SK-N-SH treated with all-trans-retinoic acid at 6 μM for 48 hours (cell line): ENCODE measurements around the gene MVB12B.
"Not testable (repeated sequence)": the region's sequence is repeated elsewhere in the genome, so short reads cannot be mapped to it uniquely, and the experiment has no call there.

Experiments used
- ATAC-seq: fragments of 200-7000 bp; cut with Tn5 transposase; 3 replicates; pipeline ENCODE4 v1.9.1; 2020; ENCODE audit warnings: mild to moderate bottlenecking, moderate library complexity
- ARNTL ChIP-seq: fragments of 450-650 bp; formaldehyde crosslinking; IDR thresholded peaks from 2 replicates; pipeline ENCODE4 v1.5.0; 2020; ENCODE audit warnings: low read depth, mild to moderate bottlenecking, moderate library complexity, borderline replicate concordance
- BACH2 ChIP-seq: fragments of 250-450 bp; sonication (Bioruptor Pico); IDR thresholded peaks from 2 replicates; pipeline ENCODE4 v1.9.0; 2021; ENCODE audit warnings: mild to moderate bottlenecking, borderline replicate concordance
- CSDC2 ChIP-seq: fragments of 250-450 bp; sonication (Bioruptor Pico); IDR thresholded peaks from 2 replicates; pipeline ENCODE4 v1.5.0; 2020; ENCODE audit warnings: mild to moderate bottlenecking, moderate library complexity
- ESRRG ChIP-seq: fragments of 250-450 bp; sonication (Bioruptor Pico); IDR thresholded peaks from 2 replicates; pipeline ENCODE4 v1.6.1; 2021; ENCODE audit warnings: mild to moderate bottlenecking
- GLIS3 ChIP-seq: fragments of 250-450 bp; sonication (Bioruptor Pico); IDR thresholded peaks from 2 replicates; pipeline ENCODE4 v1.5.0; 2020; ENCODE audit warnings: mild to moderate bottlenecking, moderate library complexity
- OSR1 ChIP-seq: fragments of 250-450 bp; sonication (Bioruptor Pico); IDR thresholded peaks from 2 replicates; pipeline ENCODE4 v1.8.0; 2022; ENCODE audit warnings: moderate library complexity, mild to moderate bottlenecking, inconsistent platforms
- POU6F1 ChIP-seq: fragments of 250-450 bp; sonication (Bioruptor Pico); IDR thresholded peaks from 2 replicates; pipeline ENCODE4 v1.8.0; 2021; ENCODE audit warnings: low read depth, mild to moderate bottlenecking, moderate library complexity, borderline replicate concordance
- PPARA ChIP-seq: fragments of 250-450 bp; sonication (Bioruptor Pico); IDR thresholded peaks from 2 replicates; pipeline ENCODE4 v1.5.0; 2020; ENCODE audit warnings: mild to moderate bottlenecking, borderline replicate concordance
- SNAI2 ChIP-seq: fragments of 250-450 bp; sonication (Bioruptor Pico); IDR thresholded peaks from 2 replicates; pipeline ENCODE4 v1.5.0; 2020; ENCODE audit warnings: mild to moderate bottlenecking, moderate library complexity
- TCF4 ChIP-seq: fragments of 250-450 bp; sonication (Bioruptor Pico); IDR thresholded peaks from 2 replicates; pipeline ENCODE4 v1.8.0; 2021; ENCODE audit warnings: mild to moderate bottlenecking, moderate library complexity, borderline replicate concordance
- TOX ChIP-seq: fragments of 250-450 bp; sonication (Bioruptor Pico); IDR thresholded peaks from 2 replicates; pipeline ENCODE4 v1.8.0; 2021; ENCODE audit warnings: mild to moderate bottlenecking, moderate library complexity, borderline replicate concordance
- ZC3H10 ChIP-seq: fragments of 250-450 bp; sonication (Bioruptor Pico); IDR thresholded peaks from 2 replicates; pipeline ENCODE4 v1.5.1; 2021; ENCODE audit warnings: mild to moderate bottlenecking, moderate library complexity
- ZFP3 ChIP-seq: fragments of 250-450 bp; sonication (Bioruptor Pico); IDR thresholded peaks from 2 replicates; pipeline ENCODE4 v1.5.0; 2020; ENCODE audit warnings: mild to moderate bottlenecking, moderate library complexity
- ZFP30 ChIP-seq: fragments of 450-650 bp; formaldehyde crosslinking; IDR thresholded peaks from 2 replicates; pipeline ENCODE4 v1.5.0; 2022; ENCODE audit warnings: mild to moderate bottlenecking, moderate library complexity
- ZNF565 ChIP-seq: fragments of 450-650 bp; formaldehyde crosslinking; conservative IDR thresholded peaks from 2 replicates; pipeline ENCODE4 v1.5.0; 2020; ENCODE audit warnings: low read depth, mild to moderate bottlenecking, moderate library complexity
- ZNF70 ChIP-seq: fragments of 450-650 bp; formaldehyde crosslinking; IDR thresholded peaks from 2 replicates; pipeline ENCODE4 v1.5.0; 2020; ENCODE audit warnings: mild to moderate bottlenecking, moderate library complexity
- ZNF8 ChIP-seq: fragments of 450-650 bp; formaldehyde crosslinking; IDR thresholded peaks from 2 replicates; pipeline ENCODE4 v1.5.0; 2020; ENCODE audit warnings: mild to moderate bottlenecking, moderate library complexity
- TF ChIP-seq, protein P1 (sequence below): fragments of 250-450 bp; sonication (Bioruptor Pico); IDR thresholded peaks from 2 replicates; pipeline ENCODE4 v1.5.0; 2020; ENCODE audit warnings: mild to moderate bottlenecking, moderate library complexity
- TF ChIP-seq, protein P2 (sequence below): fragments of 250-450 bp; sonication (Bioruptor Pico); IDR thresholded peaks from 2 replicates; pipeline ENCODE4 v1.5.1; 2021; ENCODE audit warnings: mild to moderate bottlenecking, moderate library complexity
- TF ChIP-seq, protein P3 (sequence below): fragments of 250-450 bp; sonication (Bioruptor Pico); IDR thresholded peaks from 2 replicates; pipeline ENCODE4 v1.5.1; 2020; ENCODE audit warnings: low read depth, mild to moderate bottlenecking, moderate library complexity

MVB12B gene

DNA sequence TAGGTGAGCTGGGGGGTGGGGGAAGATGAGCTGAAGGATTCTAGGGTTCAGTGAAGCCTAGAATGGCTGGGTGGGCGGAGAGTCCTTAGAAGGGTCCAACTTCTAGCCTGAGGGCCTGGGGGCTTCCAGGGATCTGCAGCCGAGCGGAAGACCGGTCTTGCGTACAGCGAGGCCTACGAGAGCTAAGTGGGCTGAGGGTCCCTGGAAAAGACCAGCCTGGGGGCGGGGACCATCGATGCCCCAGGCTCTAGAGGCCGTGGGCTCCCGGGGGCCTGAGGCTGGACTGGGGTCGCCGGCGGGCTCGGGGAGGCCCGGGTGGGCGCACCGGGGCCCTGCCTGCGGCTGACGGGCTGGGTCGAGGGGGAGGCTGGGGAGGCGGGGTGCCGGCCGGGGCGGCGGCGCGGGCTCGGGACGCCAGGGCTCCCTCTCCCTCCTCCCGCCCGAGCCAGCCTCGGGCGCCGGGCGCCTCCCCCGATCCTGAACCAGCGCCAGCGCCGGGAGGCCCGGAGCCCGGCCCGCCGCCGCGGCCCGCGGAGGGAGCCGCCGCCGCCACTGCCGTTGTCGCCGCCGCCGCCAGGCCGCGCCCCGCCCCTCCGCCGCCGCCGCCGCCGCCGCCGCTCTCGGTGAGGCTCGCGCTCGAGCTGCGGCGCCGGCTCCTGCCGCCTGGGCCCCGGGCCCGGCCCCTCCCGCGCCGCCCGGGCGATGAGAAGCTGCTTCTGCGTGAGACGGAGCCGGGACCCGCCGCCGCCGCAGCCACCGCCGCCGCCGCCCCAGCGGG, at the start of gene MVB12B:
Gene MVB12B, plus strand, starts transcription at position 602 of the 778 bp plus-strand sequence. Its CDS starts 101 bp downstream, at position 703.
- ATAC-seq = peak; percentile 48
- TF ChIP-seq OSR1 (CRISPR knock-in tag) (no peak), SNAI2 (no peak), ZFP30 (no peak), BACH2 (CRISPR knock-in tag) (no peak), ARNTL (CRISPR knock-in tag) (no peak), ZC3H10 (CRISPR knock-in tag) (no peak), GLIS3 (CRISPR knock-in tag) (no peak), ZFP3 (CRISPR knock-in tag) (no peak), ZNF70 (CRISPR knock-in tag) (no peak), PPARA (no peak), ESRRG (CRISPR knock-in tag) (no peak)

DNA sequence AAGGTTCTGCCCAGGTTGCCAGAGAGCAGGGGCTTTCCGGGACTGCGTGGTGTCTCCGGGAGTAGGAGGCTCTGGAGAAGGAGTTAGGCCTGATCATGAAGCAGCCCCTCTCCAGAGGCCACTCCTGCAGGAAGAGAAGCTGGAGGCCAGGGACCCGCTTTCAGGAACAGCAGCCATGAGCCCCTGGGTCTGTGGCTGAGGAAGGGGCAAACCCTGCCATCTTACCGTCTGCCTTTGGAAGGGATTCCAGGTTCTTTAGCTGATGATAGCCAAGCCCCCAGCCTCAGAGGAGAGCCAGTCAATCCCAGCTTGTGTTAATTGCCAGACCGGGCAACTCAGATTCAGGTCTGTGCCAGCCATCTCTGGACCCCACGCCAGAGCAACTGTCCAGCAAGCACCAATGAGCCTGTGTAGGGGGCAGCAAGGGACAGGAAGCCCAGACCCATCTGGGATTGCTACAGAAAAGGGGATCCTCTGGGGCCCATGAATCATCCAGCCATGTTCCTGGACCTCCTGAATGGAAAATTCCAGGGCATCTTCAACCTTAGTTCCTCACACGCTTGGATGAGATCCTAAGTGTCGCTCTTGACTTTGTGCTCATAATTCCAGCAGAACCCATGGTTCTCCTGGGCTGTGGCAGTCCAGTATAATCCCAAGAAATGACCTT, 42.7 kb upstream of the MVB12B start:
- no peak for TF ChIP-seq TOX (CRISPR knock-in tag)
- TF ChIP-seq, protein P1, sequence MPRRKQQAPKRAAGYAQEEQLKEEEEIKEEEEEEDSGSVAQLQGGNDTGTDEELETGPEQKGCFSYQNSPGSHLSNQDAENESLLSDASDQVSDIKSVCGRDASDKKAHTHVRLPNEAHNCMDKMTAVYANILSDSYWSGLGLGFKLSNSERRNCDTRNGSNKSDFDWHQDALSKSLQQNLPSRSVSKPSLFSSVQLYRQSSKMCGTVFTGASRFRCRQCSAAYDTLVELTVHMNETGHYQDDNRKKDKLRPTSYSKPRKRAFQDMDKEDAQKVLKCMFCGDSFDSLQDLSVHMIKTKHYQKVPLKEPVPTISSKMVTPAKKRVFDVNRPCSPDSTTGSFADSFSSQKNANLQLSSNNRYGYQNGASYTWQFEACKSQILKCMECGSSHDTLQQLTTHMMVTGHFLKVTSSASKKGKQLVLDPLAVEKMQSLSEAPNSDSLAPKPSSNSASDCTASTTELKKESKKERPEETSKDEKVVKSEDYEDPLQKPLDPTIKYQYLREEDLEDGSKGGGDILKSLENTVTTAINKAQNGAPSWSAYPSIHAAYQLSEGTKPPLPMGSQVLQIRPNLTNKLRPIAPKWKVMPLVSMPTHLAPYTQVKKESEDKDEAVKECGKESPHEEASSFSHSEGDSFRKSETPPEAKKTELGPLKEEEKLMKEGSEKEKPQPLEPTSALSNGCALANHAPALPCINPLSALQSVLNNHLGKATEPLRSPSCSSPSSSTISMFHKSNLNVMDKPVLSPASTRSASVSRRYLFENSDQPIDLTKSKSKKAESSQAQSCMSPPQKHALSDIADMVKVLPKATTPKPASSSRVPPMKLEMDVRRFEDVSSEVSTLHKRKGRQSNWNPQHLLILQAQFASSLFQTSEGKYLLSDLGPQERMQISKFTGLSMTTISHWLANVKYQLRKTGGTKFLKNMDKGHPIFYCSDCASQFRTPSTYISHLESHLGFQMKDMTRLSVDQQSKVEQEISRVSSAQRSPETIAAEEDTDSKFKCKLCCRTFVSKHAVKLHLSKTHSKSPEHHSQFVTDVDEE (CRISPR knock-in tag) = no peak
- TF ChIP-seq TCF4 (CRISPR knock-in tag) = no peak
- TF ChIP-seq CSDC2 (CRISPR knock-in tag) = no peak
- ATAC-seq = no peak

- TF ChIP-seq ZNF8 (CRISPR knock-in tag) = peak; percentile 64; the same call in 1 of the 2 replicates
- not testable (repeated sequence) for ATAC-seq
Observed at GRCh38 chr9:126285652-126286051, 41.0 kb upstream of the MVB12B start.

DNA sequence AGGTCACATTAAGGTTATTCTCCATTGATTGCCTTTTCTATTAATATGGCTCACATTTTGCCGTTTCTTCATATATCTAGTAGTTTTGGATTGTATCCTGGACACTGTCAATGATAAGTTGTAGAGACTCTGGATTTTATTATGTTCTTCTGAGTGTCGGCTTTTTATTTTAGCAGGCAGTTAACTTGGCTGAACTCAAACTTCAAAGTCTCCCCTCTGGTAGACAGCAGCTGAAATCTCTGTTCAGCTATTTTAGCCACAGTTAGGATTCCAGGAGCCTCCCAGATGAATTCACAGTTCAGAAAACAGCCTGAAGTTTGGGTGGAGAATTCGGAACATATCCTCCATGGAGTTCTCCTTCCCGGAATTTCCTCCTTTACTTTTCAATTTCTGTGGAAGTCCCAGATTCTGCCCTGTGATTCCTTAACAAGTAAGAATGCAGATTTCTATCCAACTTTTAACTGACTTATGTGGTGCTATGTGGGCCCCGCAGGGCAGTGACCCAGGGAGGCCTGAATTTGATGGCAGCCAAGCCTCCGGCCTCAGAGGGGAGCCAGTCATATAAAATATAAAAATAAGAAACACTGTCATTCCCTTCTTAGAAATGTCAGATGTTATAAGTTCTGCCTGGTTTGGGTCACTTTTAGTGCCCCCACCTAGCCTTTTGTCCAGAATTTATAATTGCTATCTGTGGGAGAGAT, 39.3 kb upstream of the MVB12B start:
- TF ChIP-seq ZFP3 (CRISPR knock-in tag) = no peak
- no peak for TF ChIP-seq ZNF70 (CRISPR knock-in tag)
- TF ChIP-seq, protein P2, sequence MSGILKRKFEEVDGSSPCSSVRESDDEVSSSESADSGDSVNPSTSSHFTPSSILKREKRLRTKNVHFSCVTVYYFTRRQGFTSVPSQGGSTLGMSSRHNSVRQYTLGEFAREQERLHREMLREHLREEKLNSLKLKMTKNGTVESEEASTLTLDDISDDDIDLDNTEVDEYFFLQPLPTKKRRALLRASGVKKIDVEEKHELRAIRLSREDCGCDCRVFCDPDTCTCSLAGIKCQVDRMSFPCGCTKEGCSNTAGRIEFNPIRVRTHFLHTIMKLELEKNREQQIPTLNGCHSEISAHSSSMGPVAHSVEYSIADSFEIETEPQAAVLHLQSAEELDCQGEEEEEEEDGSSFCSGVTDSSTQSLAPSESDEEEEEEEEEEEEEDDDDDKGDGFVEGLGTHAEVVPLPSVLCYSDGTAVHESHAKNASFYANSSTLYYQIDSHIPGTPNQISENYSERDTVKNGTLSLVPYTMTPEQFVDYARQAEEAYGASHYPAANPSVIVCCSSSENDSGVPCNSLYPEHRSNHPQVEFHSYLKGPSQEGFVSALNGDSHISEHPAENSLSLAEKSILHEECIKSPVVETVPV (CRISPR knock-in tag) = no peak
- TF ChIP-seq ZNF565 = no peak
- no peak for TF ChIP-seq ZNF8 (CRISPR knock-in tag)
- no peak for TF ChIP-seq CSDC2 (CRISPR knock-in tag)
- TF ChIP-seq OSR1 (CRISPR knock-in tag) = no peak
- no peak for TF ChIP-seq TCF4 (CRISPR knock-in tag)
- TF ChIP-seq TOX (CRISPR knock-in tag) = no peak
- TF ChIP-seq SNAI2 = no peak
- TF ChIP-seq POU6F1 (CRISPR knock-in tag) = no peak
- TF ChIP-seq ZC3H10 (CRISPR knock-in tag) = no peak
- TF ChIP-seq, protein P3, sequence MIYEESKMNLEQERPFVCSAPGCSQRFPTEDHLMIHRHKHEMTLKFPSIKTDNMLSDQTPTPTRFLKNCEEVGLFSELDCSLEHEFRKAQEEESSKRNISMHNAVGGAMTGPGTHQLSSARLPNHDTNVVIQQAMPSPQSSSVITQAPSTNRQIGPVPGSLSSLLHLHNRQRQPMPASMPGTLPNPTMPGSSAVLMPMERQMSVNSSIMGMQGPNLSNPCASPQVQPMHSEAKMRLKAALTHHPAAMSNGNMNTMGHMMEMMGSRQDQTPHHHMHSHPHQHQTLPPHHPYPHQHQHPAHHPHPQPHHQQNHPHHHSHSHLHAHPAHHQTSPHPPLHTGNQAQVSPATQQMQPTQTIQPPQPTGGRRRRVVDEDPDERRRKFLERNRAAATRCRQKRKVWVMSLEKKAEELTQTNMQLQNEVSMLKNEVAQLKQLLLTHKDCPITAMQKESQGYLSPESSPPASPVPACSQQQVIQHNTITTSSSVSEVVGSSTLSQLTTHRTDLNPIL (CRISPR knock-in tag) = no peak
- TF ChIP-seq ESRRG (CRISPR knock-in tag) = no peak
- no peak for TF ChIP-seq PPARA
- TF ChIP-seq, all 23 proteins: peak for 0
- no peak for ATAC-seq
